Lung (tissue), 12 donors: ENCODE measurements around the gene BMPR1B. TPM values are rescaled to one million over a fixed set of nuclear protein-coding genes. Genes with fewer than 3 reads are reported as not detected.

Experiments
- ATAC-seq: fragments of 200-7000 bp; cut with Tn5 transposase; one replicate; pipeline ENCODE4 v1.9.1; 2020; ENCODE audit warnings: moderate number of reproducible peaks; ENCODE audit not compliant: insufficient read depth, low FRiP score
- DNase-seq, 3 donors: peaks; one replicate each; pipeline ENCODE4 v3.0.0-alpha.2; 2013 to 2017
- H3K27ac ChIP-seq, 2 donors: one replicate each; pipeline ENCODE4 v1.5.1; 2013; ENCODE audit warnings: mild to moderate bottlenecking in 2 of 2, moderate library complexity in 2 of 2, control low read depth in 1 of 2, inconsistent platforms in 1 of 2, low read depth in 1 of 2, low read length in 1 of 2
- H3K27me3 ChIP-seq, 3 donors: one replicate each; pipeline ENCODE4 v1.5.1; 2013; ENCODE audit warnings: low read length in 2 of 3; ENCODE audit not compliant: control insufficient read depth in 3 of 3, insufficient read depth in 3 of 3
- H3K36me3 ChIP-seq, 4 donors: one replicate each; pipeline ENCODE4 v1.5.1; 2013; ENCODE audit warnings: low read length in 4 of 4, mild to moderate bottlenecking in 1 of 4, moderate library complexity in 1 of 4; ENCODE audit not compliant: control insufficient read depth in 4 of 4, insufficient read depth in 4 of 4
- H3K4me1 ChIP-seq, 5 donors: one replicate each; pipeline ENCODE4 v1.5.1; 2013; ENCODE audit warnings: low read length in 5 of 5, mild to moderate bottlenecking in 2 of 5, moderate library complexity in 1 of 5; ENCODE audit not compliant: control insufficient read depth in 5 of 5, insufficient read depth in 5 of 5
- H3K4me3 ChIP-seq: one replicate; pipeline ENCODE4 v1.5.1; 2013; ENCODE audit warnings: mild to moderate bottlenecking, control low read depth, moderate library complexity
- H3K9ac ChIP-seq, 2 donors: one replicate each; pipeline ENCODE4 v1.5.1; 2013; ENCODE audit warnings: low read length in 2 of 2, control low read depth in 1 of 2; ENCODE audit not compliant: insufficient read depth in 1 of 2
- H3K9me3 ChIP-seq, 4 donors: one replicate each; pipeline ENCODE4 v1.5.1; 2013; ENCODE audit warnings: low read length in 3 of 4, mild to moderate bottlenecking in 1 of 4, moderate library complexity in 1 of 4; ENCODE audit not compliant: control insufficient read depth in 4 of 4, insufficient read depth in 3 of 4
- WGBS, 2 donors: extraction: QIAGEN DNeasy Blood & Tissue Kit; methylation state at CpG; one replicate each; pipeline ENCODE4 v1.1.7; 2013; 5-methylcytosine and 5-hydroxymethylcytosine counted together
- polyA plus RNA-seq, 2 donors: library from polyadenylated mRNA; stranded (reverse); fragments of 200-250 nt; gene quantifications; one replicate each; pipeline ENCODE4 v1.2.1, GENCODE V29; 2013
- total RNA-seq, 2 donors: library from RNA; depleted of rRNA in 1 of 2; stranded (reverse); fragments of >200 nt in 1 of 2; gene quantifications; one replicate each; pipeline ENCODE4 v1.2.1, GENCODE V29; 2014 to 2021
- TF ChIP-seq, protein P1 (sequence below): IDR thresholded peaks from 2 replicates; pipeline ENCODE4 v1.5.1; 2012; ENCODE audit warnings: mild to moderate bottlenecking; ENCODE audit errors: control extremely low read depth, extremely low read depth
- donor health status: control.
- donor health status: control.
- donor health status: Bipolar disorder and iron deficiency.
- donor health status: healthy.
- donor health status: DM: yes; HTN: yes; CAD: no.

Gene BMPR1B
- total and polyA plus RNA-seq, 4 donors = 0.65 to 7.3 (median 1.9) TPM

DNA sequence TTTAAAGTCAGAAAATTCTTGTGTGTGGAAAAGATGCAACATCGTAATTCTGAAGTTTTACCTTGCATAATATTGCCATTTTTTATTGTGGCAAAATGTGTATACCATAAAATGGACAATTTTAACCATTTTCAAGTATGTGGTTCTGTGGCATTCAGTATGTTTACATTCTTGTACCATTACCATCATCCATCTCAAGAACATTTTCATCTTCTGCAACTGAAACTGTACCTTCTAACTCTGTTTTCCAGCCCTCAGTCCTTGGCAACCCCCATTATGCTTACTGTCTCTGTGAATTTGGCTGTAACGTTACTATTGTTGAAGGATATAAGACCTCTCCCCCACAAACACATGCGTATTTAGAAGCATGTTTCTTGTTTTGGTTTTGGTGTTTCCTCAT lies 123.2 kb downstream of the BMPR1B start:
- TF ChIP-seq, protein P1, sequence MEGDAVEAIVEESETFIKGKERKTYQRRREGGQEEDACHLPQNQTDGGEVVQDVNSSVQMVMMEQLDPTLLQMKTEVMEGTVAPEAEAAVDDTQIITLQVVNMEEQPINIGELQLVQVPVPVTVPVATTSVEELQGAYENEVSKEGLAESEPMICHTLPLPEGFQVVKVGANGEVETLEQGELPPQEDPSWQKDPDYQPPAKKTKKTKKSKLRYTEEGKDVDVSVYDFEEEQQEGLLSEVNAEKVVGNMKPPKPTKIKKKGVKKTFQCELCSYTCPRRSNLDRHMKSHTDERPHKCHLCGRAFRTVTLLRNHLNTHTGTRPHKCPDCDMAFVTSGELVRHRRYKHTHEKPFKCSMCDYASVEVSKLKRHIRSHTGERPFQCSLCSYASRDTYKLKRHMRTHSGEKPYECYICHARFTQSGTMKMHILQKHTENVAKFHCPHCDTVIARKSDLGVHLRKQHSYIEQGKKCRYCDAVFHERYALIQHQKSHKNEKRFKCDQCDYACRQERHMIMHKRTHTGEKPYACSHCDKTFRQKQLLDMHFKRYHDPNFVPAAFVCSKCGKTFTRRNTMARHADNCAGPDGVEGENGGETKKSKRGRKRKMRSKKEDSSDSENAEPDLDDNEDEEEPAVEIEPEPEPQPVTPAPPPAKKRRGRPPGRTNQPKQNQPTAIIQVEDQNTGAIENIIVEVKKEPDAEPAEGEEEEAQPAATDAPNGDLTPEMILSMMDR = no peak
- Histone ChIP-seq H3K27me3 (peaks cover 0 to 12% (median 0%) of the 10 kb centered on the region in 3 donors), H3K36me3 (no peaks in the 10 kb centered on the region), H3K9ac (no peak overlapping the region), H3K4me1 (no peaks in the 10 kb centered on the region), H3K27ac (no peak overlapping the region), H3K4me3 (no peak overlapping the region), H3K9me3 (no peaks in the 10 kb centered on the region)
- no peak for ATAC-seq
- no peak for DNase-seq
- 92 to 93% methylated on average over 3 of the region's 3 CpGs for WGBS, 2 donors

DNA sequence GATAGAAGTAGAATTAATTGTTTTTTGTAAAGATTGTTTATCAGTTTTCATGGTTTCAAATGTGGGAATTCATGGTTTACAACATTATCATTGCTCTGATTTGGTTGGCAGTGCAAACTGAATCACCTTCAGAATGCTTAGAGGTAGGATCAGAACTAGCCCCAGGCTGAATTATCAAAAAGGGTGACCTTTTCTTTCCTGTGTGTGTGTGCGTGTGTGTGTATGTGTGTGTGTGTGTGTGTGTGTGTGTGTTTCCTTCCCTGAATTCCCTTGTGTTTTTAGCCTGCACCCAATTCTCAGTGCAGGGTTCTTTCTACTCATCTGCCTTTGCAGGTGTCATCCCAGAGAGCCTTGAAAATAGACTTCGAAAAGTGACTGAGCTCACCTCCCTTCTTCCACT lies 125.0 kb downstream of the BMPR1B start:
- WGBS, 2 donors = 62 to 76% methylated on average over 2 of the region's 2 CpGs
- DNase-seq = no peak
- Histone ChIP-seq H3K4me1 (no peaks in the 10 kb centered on the region), H3K9me3 (no peaks in the 10 kb centered on the region), H3K9ac (no peak overlapping the region), H3K4me3 (no peak overlapping the region), H3K27ac (no peak overlapping the region), H3K27me3 (peaks cover 0 to 11% (median 0%) of the 10 kb centered on the region in 3 donors), H3K36me3 (no peaks in the 10 kb centered on the region)
- ATAC-seq = no peak
- TF ChIP-seq, protein P1 = no peak

DNA sequence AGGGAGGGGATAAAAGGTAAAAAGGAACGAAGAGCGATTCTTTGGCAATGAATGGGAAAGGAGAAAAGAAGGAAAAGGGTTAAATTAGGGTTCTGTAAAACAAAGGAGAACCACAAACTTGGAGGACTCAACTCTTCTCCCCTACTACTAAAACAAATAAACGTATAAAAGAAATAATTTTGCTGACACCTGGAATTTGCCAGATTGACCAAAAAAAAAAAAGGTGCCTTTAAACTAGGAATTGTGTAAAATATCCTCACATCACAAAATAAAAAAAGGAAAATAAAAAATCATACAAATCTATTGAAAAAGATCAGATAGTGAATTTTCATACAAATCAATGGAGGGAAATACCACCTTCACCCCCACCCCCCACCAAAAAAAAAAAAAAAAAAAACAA lies 129.3 kb downstream of the BMPR1B start:
- H3K9ac ChIP-seq = no peak overlapping the region
- peaks cover 0 to 3% (median 0%) of the 10 kb centered on the region in 4 donors for H3K9me3 ChIP-seq
- WGBS, 2 donors = 87 to 91% methylated on average over 3 of the region's 3 CpGs
- ATAC-seq = no peak
- no peaks in the 10 kb centered on the region for H3K36me3 ChIP-seq
- H3K27me3 ChIP-seq = peaks cover 0 to 12% (median 0%) of the 10 kb centered on the region in 3 donors
- no peak overlapping the region for H3K4me3 ChIP-seq
- no peak for DNase-seq
- H3K27ac ChIP-seq = no peak overlapping the region
- H3K4me1 ChIP-seq = no peaks in the 10 kb centered on the region
- TF ChIP-seq, protein P1 = no peak

DNA sequence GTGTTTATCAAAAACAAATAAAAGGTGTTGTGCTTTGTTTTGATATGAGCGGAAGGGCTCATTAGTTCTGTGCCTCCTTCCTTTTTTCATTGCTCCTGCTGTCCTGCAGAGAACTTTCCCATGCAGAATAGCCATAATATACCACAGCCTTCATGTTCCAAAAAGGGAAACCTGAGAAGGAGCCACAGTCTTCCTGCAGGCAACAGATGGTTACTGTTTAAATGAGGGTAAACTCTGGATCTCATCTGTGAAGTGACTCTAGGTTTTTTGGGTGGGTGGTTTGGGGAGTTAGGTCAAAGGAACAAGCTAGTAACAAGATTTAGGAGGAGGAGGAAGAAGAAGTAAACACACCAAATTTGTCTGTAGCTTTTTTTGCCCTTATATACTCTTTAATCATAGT lies 131.8 kb downstream of the BMPR1B start:
- Histone ChIP-seq H3K27me3 (peaks cover 0 to 3% (median 0%) of the 10 kb centered on the region in 3 donors), H3K27ac (no peak overlapping the region), H3K4me1 (no peaks in the 10 kb centered on the region), H3K9ac (no peak overlapping the region), H3K4me3 (no peak overlapping the region), H3K36me3 (no peaks in the 10 kb centered on the region), H3K9me3 (peaks cover 0 to 3% (median 0%) of the 10 kb centered on the region in 4 donors)
- ATAC-seq (no peak), DNase-seq (no peak)
- 80 to 87% methylated on average over 1 of the region's 1 CpG for WGBS, 2 donors
- TF ChIP-seq, protein P1 = no peak
